WTC11 (cell line): ENCODE results near the gene NTMT1. TPM values are rescaled to one million over a fixed set of nuclear protein-coding genes. Genes with fewer than 3 reads are reported as not detected.

Experiments used
- ATAC-seq: fragments of 200-7000 bp; cut with Tn5 transposase; 2 replicates; pipeline ENCODE4 v1.10.0; 2021; ENCODE audit warnings: mild to moderate bottlenecking, moderate library complexity
- CTCF ChIA-PET: fragments of 300-600 bp; sonication (Branson Sonifier 250); formaldehyde crosslinking; loops from one replicate; lab custom pipeline; 2021; ENCODE audit warnings: antibody characterized with exemption; lab: Charles Lee
- POLR2A ChIA-PET: fragments of 350-600 bp; sonication (Branson Sonifier 250); formaldehyde crosslinking; loops from one replicate; lab custom pipeline; 2021; ENCODE audit warnings: antibody characterized with exemption; lab: Charles Lee
- DNase-seq: peaks from one replicate; pipeline ENCODE4 v3.0.0; 2021; ENCODE audit warnings: low spot score
- H3K27ac Mint-ChIP-seq: 2 replicates; pipeline ENCODE4 v1.8.0; 2021; ENCODE audit warnings: mixed read lengths
- H3K27me3 Mint-ChIP-seq: 2 replicates; pipeline ENCODE4 v1.8.0; 2021; ENCODE audit warnings: low read depth, mild to moderate bottlenecking, moderate library complexity, mixed read lengths
- H3K36me3 Mint-ChIP-seq: 2 replicates; pipeline ENCODE4 v1.8.0; 2021; ENCODE audit warnings: mixed read lengths
- H3K4me1 Mint-ChIP-seq: 2 replicates; pipeline ENCODE4 v1.8.0; 2022; ENCODE audit warnings: mixed read lengths
- H3K4me3 Mint-ChIP-seq: 2 replicates; pipeline ENCODE4 v1.8.0; 2021; ENCODE audit warnings: mild to moderate bottlenecking, moderate library complexity, mixed read lengths
- H3K9me3 Mint-ChIP-seq: 2 replicates; pipeline ENCODE4 v1.8.0; 2021; ENCODE audit warnings: mixed read lengths
- EMX1 ChIP-seq: fragments of 250-450 bp; sonication (Bioruptor Pico); IDR thresholded peaks from 2 replicates; pipeline ENCODE4 v1.8.0; 2021; ENCODE audit warnings: mild to moderate bottlenecking
- FOXK1 ChIP-seq: sonication (generic); formaldehyde crosslinking; IDR thresholded peaks from 2 replicates; pipeline ENCODE4 v1.8.0; 2022; ENCODE audit warnings: mild to moderate bottlenecking, moderate library complexity, missing genetic modification reagents
- GTF2I ChIP-seq: fragments of 250-450 bp; sonication (Bioruptor Pico); conservative IDR thresholded peaks from 2 replicates; pipeline ENCODE4 v1.4.0; 2021; ENCODE audit warnings: mild to moderate bottlenecking
- HMGA2 ChIP-seq: fragments of 250-450 bp; sonication (Bioruptor Pico); IDR thresholded peaks from 2 replicates; pipeline ENCODE4 v1.4.0; 2021; ENCODE audit warnings: mild to moderate bottlenecking, moderate library complexity
- IRF2 ChIP-seq: sonication (generic); formaldehyde crosslinking; IDR thresholded peaks from 2 replicates; pipeline ENCODE4 v1.8.0; 2022; ENCODE audit warnings: low read depth, missing genetic modification reagents, borderline replicate concordance
- JUN ChIP-seq: sonication (generic); formaldehyde crosslinking; IDR thresholded peaks from 2 replicates; pipeline ENCODE4 v1.8.0; 2023; ENCODE audit warnings: mild to moderate bottlenecking, missing genetic modification reagents
- KAT7 ChIP-seq: sonication (generic); formaldehyde crosslinking; IDR thresholded peaks from 2 replicates; pipeline ENCODE4 v1.8.1; 2023; ENCODE audit warnings: missing genetic modification reagents, mild to moderate bottlenecking, borderline replicate concordance
- MYBL2 ChIP-seq: sonication (generic); formaldehyde crosslinking; IDR thresholded peaks from 2 replicates; pipeline ENCODE4 v1.8.1; 2023; ENCODE audit warnings: mild to moderate bottlenecking, moderate library complexity, missing genetic modification reagents
- NFATC4 ChIP-seq: fragments of 250-450 bp; sonication (Bioruptor Pico); IDR thresholded peaks from 2 replicates; pipeline ENCODE4 v1.9.0; 2021; ENCODE audit warnings: mild to moderate bottlenecking
- OVOL2 ChIP-seq: fragments of 250-450 bp; sonication (Bioruptor Pico); IDR thresholded peaks from 2 replicates; pipeline ENCODE4 v1.9.0; 2021; ENCODE audit warnings: mild to moderate bottlenecking, borderline replicate concordance
- RELA ChIP-seq: sonication (generic); formaldehyde crosslinking; IDR thresholded peaks from 2 replicates; pipeline ENCODE4 v1.8.1; 2022; ENCODE audit warnings: missing genetic modification reagents, mild to moderate bottlenecking, borderline replicate concordance
- RORB ChIP-seq: fragments of 250-450 bp; sonication (Bioruptor Pico); IDR thresholded peaks from 2 replicates; pipeline ENCODE4 v1.9.0; 2021; ENCODE audit warnings: mild to moderate bottlenecking
- ZNF121 ChIP-seq: sonication (generic); formaldehyde crosslinking; IDR thresholded peaks from 2 replicates; pipeline ENCODE4 v1.8.0; 2023; ENCODE audit warnings: missing genetic modification reagents
- ZNF219 ChIP-seq: sonication (generic); formaldehyde crosslinking; IDR thresholded peaks from 2 replicates; pipeline ENCODE4 v1.8.0; 2023; ENCODE audit warnings: missing genetic modification reagents, mild to moderate bottlenecking, borderline replicate concordance
- ZNF263 ChIP-seq: sonication (generic); formaldehyde crosslinking; IDR thresholded peaks from 2 replicates; pipeline ENCODE4 v1.8.1; 2022; ENCODE audit warnings: low read depth, mild to moderate bottlenecking, moderate library complexity, missing genetic modification reagents
- ZNF317 ChIP-seq: sonication (generic); formaldehyde crosslinking; IDR thresholded peaks from 2 replicates; pipeline ENCODE4 v1.8.1; 2023; ENCODE audit warnings: low read depth, mild to moderate bottlenecking, moderate library complexity, missing genetic modification reagents, borderline replicate concordance
- ZNF396 ChIP-seq: fragments of 250-450 bp; sonication (Bioruptor Pico); IDR thresholded peaks from 2 replicates; pipeline ENCODE4 v1.8.0; 2021; ENCODE audit warnings: mild to moderate bottlenecking, moderate library complexity, borderline replicate concordance
- total RNA-seq: library from RNA; stranded (reverse); gene quantifications from 3 replicates; pipeline ENCODE4 v1.2.3, GENCODE V29; 2021
- TF ChIP-seq, protein P1 (sequence below): sonication (generic); formaldehyde crosslinking; IDR thresholded peaks from 2 replicates; pipeline ENCODE4 v1.8.1; 2023; ENCODE audit warnings: mild to moderate bottlenecking, missing genetic modification reagents, moderate library complexity
- TF ChIP-seq, protein P2 (sequence below): fragments of 200-600 bp; IDR thresholded peaks from 2 replicates; pipeline ENCODE4 v1.8.0; 2022; ENCODE audit warnings: antibody characterized with exemption
- TF ChIP-seq, protein P3 (sequence below): sonication (generic); formaldehyde crosslinking; conservative IDR thresholded peaks from 2 replicates; pipeline ENCODE4 v1.8.1; 2022; ENCODE audit warnings: mild to moderate bottlenecking, missing genetic modification reagents
- TF ChIP-seq, protein P4 (sequence below): sonication (generic); formaldehyde crosslinking; IDR thresholded peaks from 2 replicates; pipeline ENCODE4 v1.8.0; 2022; ENCODE audit warnings: missing genetic modification reagents
- TF ChIP-seq, protein P5 (sequence below): sonication (generic); formaldehyde crosslinking; IDR thresholded peaks from 2 replicates; pipeline ENCODE4 v1.8.0; 2022; ENCODE audit warnings: mild to moderate bottlenecking, missing genetic modification reagents
- TF ChIP-seq, protein P6 (sequence below): fragments of 250-450 bp; sonication (Bioruptor Pico); IDR thresholded peaks from 2 replicates; pipeline ENCODE4 v1.8.0; 2021; ENCODE audit warnings: mild to moderate bottlenecking
- TF ChIP-seq, protein P7 (sequence below): fragments of 250-450 bp; sonication (Bioruptor Pico); IDR thresholded peaks from 2 replicates; pipeline ENCODE4 v1.9.0; 2021; ENCODE audit warnings: mild to moderate bottlenecking

Gene NTMT1
- total RNA-seq, 1 experiment from 2014 or later = 71.1 TPM

DNA sequence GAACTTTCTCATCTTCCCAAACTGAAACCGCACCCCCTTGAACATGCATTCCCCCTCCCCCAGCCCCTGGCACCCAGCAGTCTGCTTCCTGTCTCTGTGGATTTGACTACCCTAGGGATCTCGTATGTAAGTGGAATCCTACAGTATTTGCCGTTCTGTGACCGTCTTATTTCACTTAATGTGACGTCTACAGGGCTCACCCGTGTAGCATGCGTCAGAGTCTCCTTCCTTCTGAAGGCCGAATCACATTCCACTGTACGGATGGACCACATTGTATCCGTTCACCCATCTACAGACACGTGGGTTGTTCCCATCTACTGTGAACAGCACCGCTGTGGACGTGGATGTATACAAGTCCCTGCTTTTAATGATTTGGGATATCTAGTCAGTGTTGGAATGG, 44.0 kb downstream of the NTMT1 start:
- no peak overlapping the region for H3K27ac Mint-ChIP-seq
- ChIA-PET CTCF (no interaction called here), POLR2A (no interaction called here)
- ATAC-seq = no peak
- peaks cover 14% of the 10 kb centered on the region for H3K4me1 Mint-ChIP-seq
- H3K9me3 Mint-ChIP-seq = no peaks in the 10 kb centered on the region
- no peaks in the 10 kb centered on the region for H3K36me3 Mint-ChIP-seq
- H3K4me3 Mint-ChIP-seq = no peak overlapping the region
- DNase-seq = no peak
- TF ChIP-seq ZNF396 (CRISPR knock-in tag) (no peak), KAT7 (CRISPR knock-in tag) (no peak), MYBL2 (CRISPR knock-in tag) (no peak), RORB (CRISPR knock-in tag) (no peak), HMGA2 (CRISPR knock-in tag) (no peak), ZNF317 (CRISPR knock-in tag) (no peak), ZNF219 (CRISPR knock-in tag) (no peak), RELA (CRISPR knock-in tag) (no peak), ZNF121 (CRISPR knock-in tag) (no peak), NFATC4 (CRISPR knock-in tag) (no peak), GTF2I (CRISPR knock-in tag) (no peak), FOXK1 (CRISPR knock-in tag) (no peak), JUN (no peak), EMX1 (CRISPR knock-in tag) (no peak), OVOL2 (CRISPR knock-in tag) (no peak), ZNF263 (no peak)
- TF ChIP-seq, protein P1, sequence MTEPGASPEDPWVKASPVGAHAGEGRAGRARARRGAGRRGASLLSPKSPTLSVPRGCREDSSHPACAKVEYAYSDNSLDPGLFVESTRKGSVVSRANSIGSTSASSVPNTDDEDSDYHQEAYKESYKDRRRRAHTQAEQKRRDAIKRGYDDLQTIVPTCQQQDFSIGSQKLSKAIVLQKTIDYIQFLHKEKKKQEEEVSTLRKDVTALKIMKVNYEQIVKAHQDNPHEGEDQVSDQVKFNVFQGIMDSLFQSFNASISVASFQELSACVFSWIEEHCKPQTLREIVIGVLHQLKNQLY = no peak
- TF ChIP-seq, protein P2, sequence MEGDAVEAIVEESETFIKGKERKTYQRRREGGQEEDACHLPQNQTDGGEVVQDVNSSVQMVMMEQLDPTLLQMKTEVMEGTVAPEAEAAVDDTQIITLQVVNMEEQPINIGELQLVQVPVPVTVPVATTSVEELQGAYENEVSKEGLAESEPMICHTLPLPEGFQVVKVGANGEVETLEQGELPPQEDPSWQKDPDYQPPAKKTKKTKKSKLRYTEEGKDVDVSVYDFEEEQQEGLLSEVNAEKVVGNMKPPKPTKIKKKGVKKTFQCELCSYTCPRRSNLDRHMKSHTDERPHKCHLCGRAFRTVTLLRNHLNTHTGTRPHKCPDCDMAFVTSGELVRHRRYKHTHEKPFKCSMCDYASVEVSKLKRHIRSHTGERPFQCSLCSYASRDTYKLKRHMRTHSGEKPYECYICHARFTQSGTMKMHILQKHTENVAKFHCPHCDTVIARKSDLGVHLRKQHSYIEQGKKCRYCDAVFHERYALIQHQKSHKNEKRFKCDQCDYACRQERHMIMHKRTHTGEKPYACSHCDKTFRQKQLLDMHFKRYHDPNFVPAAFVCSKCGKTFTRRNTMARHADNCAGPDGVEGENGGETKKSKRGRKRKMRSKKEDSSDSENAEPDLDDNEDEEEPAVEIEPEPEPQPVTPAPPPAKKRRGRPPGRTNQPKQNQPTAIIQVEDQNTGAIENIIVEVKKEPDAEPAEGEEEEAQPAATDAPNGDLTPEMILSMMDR = no peak
- TF ChIP-seq, protein P3, sequence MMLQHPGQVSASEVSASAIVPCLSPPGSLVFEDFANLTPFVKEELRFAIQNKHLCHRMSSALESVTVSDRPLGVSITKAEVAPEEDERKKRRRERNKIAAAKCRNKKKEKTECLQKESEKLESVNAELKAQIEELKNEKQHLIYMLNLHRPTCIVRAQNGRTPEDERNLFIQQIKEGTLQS = no peak
- TF ChIP-seq, protein P4, sequence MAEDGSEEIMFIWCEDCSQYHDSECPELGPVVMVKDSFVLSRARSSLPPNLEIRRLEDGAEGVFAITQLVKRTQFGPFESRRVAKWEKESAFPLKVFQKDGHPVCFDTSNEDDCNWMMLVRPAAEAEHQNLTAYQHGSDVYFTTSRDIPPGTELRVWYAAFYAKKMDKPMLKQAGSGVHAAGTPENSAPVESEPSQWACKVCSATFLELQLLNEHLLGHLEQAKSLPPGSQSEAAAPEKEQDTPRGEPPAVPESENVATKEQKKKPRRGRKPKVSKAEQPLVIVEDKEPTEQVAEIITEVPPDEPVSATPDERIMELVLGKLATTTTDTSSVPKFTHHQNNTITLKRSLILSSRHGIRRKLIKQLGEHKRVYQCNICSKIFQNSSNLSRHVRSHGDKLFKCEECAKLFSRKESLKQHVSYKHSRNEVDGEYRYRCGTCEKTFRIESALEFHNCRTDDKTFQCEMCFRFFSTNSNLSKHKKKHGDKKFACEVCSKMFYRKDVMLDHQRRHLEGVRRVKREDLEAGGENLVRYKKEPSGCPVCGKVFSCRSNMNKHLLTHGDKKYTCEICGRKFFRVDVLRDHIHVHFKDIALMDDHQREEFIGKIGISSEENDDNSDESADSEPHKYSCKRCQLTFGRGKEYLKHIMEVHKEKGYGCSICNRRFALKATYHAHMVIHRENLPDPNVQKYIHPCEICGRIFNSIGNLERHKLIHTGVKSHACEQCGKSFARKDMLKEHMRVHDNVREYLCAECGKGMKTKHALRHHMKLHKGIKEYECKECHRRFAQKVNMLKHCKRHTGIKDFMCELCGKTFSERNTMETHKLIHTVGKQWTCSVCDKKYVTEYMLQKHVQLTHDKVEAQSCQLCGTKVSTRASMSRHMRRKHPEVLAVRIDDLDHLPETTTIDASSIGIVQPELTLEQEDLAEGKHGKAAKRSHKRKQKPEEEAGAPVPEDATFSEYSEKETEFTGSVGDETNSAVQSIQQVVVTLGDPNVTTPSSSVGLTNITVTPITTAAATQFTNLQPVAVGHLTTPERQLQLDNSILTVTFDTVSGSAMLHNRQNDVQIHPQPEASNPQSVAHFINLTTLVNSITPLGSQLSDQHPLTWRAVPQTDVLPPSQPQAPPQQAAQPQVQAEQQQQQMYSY (CRISPR knock-in tag) = no peak
- H3K27me3 Mint-ChIP-seq = peaks cover 9% of the 10 kb centered on the region

DNA sequence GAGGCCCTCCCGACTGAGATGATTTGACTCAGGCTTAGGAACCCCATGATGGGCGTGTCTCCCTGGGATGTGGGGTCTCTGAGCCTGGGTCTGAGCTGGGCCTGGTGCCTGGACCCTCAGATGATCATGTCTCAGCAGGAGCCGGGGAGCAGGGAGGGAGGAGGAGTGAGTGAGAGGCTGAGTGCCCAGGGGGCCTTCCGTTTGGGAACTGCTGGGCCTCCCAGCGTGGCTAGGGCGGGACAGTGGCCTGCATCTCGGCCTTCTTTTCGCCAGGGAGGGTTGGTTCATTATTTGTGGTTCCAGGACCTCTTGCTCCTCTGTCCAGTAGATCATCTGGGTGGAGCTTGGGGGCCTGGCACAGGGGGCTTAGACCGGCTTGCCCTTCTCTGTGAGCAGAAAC, 45.1 kb downstream of the NTMT1 start:
- Mint-ChIP-seq H3K27me3 (peaks cover 2% of the 10 kb centered on the region; the same call in 1 of the 2 replicates), H3K4me3 (no peak overlapping the region), H3K36me3 (no peaks in the 10 kb centered on the region), H3K4me1 (peaks cover 14% of the 10 kb centered on the region), H3K9me3 (no peaks in the 10 kb centered on the region), H3K27ac (no peak overlapping the region)
- TF ChIP-seq ZNF263 (no peak), IRF2 (CRISPR knock-in tag) (no peak), ZNF317 (CRISPR knock-in tag) (no peak), NFATC4 (CRISPR knock-in tag) (no peak)
- TF ChIP-seq, protein P5, sequence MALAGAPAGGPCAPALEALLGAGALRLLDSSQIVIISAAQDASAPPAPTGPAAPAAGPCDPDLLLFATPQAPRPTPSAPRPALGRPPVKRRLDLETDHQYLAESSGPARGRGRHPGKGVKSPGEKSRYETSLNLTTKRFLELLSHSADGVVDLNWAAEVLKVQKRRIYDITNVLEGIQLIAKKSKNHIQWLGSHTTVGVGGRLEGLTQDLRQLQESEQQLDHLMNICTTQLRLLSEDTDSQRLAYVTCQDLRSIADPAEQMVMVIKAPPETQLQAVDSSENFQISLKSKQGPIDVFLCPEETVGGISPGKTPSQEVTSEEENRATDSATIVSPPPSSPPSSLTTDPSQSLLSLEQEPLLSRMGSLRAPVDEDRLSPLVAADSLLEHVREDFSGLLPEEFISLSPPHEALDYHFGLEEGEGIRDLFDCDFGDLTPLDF (CRISPR knock-in tag) = no peak
- TF ChIP-seq, protein P6, sequence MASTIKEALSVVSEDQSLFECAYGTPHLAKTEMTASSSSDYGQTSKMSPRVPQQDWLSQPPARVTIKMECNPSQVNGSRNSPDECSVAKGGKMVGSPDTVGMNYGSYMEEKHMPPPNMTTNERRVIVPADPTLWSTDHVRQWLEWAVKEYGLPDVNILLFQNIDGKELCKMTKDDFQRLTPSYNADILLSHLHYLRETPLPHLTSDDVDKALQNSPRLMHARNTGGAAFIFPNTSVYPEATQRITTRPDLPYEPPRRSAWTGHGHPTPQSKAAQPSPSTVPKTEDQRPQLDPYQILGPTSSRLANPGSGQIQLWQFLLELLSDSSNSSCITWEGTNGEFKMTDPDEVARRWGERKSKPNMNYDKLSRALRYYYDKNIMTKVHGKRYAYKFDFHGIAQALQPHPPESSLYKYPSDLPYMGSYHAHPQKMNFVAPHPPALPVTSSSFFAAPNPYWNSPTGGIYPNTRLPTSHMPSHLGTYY = no peak
- TF ChIP-seq, protein P7, sequence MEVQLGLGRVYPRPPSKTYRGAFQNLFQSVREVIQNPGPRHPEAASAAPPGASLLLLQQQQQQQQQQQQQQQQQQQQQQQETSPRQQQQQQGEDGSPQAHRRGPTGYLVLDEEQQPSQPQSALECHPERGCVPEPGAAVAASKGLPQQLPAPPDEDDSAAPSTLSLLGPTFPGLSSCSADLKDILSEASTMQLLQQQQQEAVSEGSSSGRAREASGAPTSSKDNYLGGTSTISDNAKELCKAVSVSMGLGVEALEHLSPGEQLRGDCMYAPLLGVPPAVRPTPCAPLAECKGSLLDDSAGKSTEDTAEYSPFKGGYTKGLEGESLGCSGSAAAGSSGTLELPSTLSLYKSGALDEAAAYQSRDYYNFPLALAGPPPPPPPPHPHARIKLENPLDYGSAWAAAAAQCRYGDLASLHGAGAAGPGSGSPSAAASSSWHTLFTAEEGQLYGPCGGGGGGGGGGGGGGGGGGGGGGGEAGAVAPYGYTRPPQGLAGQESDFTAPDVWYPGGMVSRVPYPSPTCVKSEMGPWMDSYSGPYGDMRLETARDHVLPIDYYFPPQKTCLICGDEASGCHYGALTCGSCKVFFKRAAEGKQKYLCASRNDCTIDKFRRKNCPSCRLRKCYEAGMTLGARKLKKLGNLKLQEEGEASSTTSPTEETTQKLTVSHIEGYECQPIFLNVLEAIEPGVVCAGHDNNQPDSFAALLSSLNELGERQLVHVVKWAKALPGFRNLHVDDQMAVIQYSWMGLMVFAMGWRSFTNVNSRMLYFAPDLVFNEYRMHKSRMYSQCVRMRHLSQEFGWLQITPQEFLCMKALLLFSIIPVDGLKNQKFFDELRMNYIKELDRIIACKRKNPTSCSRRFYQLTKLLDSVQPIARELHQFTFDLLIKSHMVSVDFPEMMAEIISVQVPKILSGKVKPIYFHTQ (CRISPR knock-in tag) = no peak
- ChIA-PET POLR2A (no interaction called here), CTCF (interaction anchor here (0.9 kb wide), 2 partner anchors 12 to 50 kb away, joined by 4 read pairs; no protein-coding TSS in a partner anchor)
- DNase-seq = no peak
- no peak for ATAC-seq
